Adipose tissue (tissue), 3 donors: Measurements from ENCODE around the gene NAA10. TPM values are rescaled to one million over a fixed set of nuclear protein-coding genes. Genes with fewer than 3 reads are reported as not detected.
"Not testable (repeated sequence)": the region's sequence is repeated elsewhere in the genome, so short reads cannot be mapped to it uniquely, and the experiment has no call there.

Experiments
- H3K27ac ChIP-seq: one replicate; pipeline ENCODE4 v1.5.1; 2013; ENCODE audit warnings: low read depth, low read length
- WGBS, 3 donors: extraction: QIAGEN DNeasy Blood & Tissue Kit; methylation state at CpG; one replicate each; pipeline ENCODE4 v1.1.7; 2013; 5-methylcytosine and 5-hydroxymethylcytosine counted together
- polyA plus RNA-seq, 3 donors: library from polyadenylated mRNA; stranded (reverse); fragments of 200-250 nt; gene quantifications; one replicate each; pipeline ENCODE4 v1.2.3, GENCODE V29; 2013
- donor health status: healthy with polysubstance abuse.
- donor health status: Bipolar disorder and iron deficiency.
- donor health status: healthy.

NAA10 gene
- polyA plus RNA-seq: 100 to 1,000 TPM in 1 of 3 donors, 10 to 100 TPM in 2; 68.6 to 169 (median 98.6) TPM

- 0 to 11% (median 0%) methylated on average over 7 to 81 of the region's 87 CpGs for WGBS, 3 donors
- no peak within 1 kb of the TSS for H3K27ac ChIP-seq
Measured at GRCh38 chrX:153934762-153935325, at the start of gene NAA10. NAA10 (minus strand) TSS chrX:153935037; CDS start chrX:153934904, 133 bp downstream.

- WGBS, 3 donors: 65 to 94% (median 72%) methylated on average over 12 of the region's 12 CpGs
- H3K27ac ChIP-seq: no peak overlapping the region
Measured at GRCh38 chrX:153983321-153983801, 48.5 kb upstream of the NAA10 start.

- H3K27ac ChIP-seq: no peak overlapping the region
Measured at GRCh38 chrX:153981771-153982533, 47.1 kb upstream of the NAA10 start.

GRCh38 chrX:153981231-153981630 is 46.4 kb upstream of the NAA10 start:
- 74 to 90% (median 80%) methylated on average over 6 to 7 of the region's 7 CpGs for WGBS, 3 donors
- H3K27ac ChIP-seq: no peak overlapping the region

More at GRCh38 chrX:153981771-153982533, 47.1 kb upstream of the NAA10 start:
- WGBS, 3 donors: 70 to 85% (median 79%) methylated on average over 38 to 52 of the region's 52 CpGs

- WGBS, 3 donors: 25 to 60% (median 59%) methylated on average over 7 to 9 of the region's 10 CpGs
- not testable (repeated sequence) for H3K27ac ChIP-seq
Measured at GRCh38 chrX:153980394-153980793, 45.6 kb upstream of the NAA10 start.

GRCh38 chrX:153974726-153975286 is 40.0 kb upstream of the NAA10 start:
- WGBS, 3 donors: 60 to 66% (median 64%) methylated on average over 3 of the region's 3 CpGs
- no peak overlapping the region for H3K27ac ChIP-seq

- WGBS, 3 donors: 40 to 66% (median 56%) methylated on average over 14 of the region's 14 CpGs
- H3K27ac ChIP-seq: no peak overlapping the region
Measured at GRCh38 chrX:153974003-153974725, 39.3 kb upstream of the NAA10 start.

- H3K27ac ChIP-seq: no peak overlapping the region
- WGBS, 3 donors: 5 to 48% (median 38%) methylated on average over 20 of the region's 20 CpGs
Measured at GRCh38 chrX:153973127-153974002, 38.5 kb upstream of the NAA10 start.

- 0 to 11% (median 1%) methylated on average over 37 to 103 of the region's 103 CpGs for WGBS, 3 donors
- H3K27ac ChIP-seq: peak within 1 kb of the TSS; percentile 86
Measured at GRCh38 chrX:153972368-153973126, 37.7 kb upstream of the NAA10 start, which contains the start of gene TMEM187. TMEM187 (plus strand) TSS chrX:153972754; CDS start chrX:153982063, 9,309 bp downstream.

GRCh38 chrX:153971450-153972367 is 36.9 kb upstream of the NAA10 start, which contains the start of gene HCFC1:
HCFC1 (minus strand) TSS chrX:153971818; CDS start chrX:153970840, 978 bp downstream.
- H3K27ac ChIP-seq: peak within 1 kb of the TSS; percentile 86
- 0 to 6% (median 1%) methylated on average over 47 to 90 of the region's 96 CpGs for WGBS, 3 donors

GRCh38 chrX:153971124-153971449 is 36.2 kb upstream of the NAA10 start:
- H3K27ac ChIP-seq: peak overlapping the region; percentile 86
- WGBS, 3 donors: 1 to 4% (median 2%) methylated on average over 10 to 34 of the region's 34 CpGs

GRCh38 chrX:153970357-153971123 is 35.7 kb upstream of the NAA10 start:
- peak overlapping the region; percentile 86 for H3K27ac ChIP-seq
- WGBS, 3 donors: 0 to 6% (median 1%) methylated on average over 26 to 46 of the region's 49 CpGs

- WGBS, 3 donors: 2 to 12% (median 3%) methylated on average over 18 to 26 of the region's 26 CpGs
- H3K27ac ChIP-seq: no peak overlapping the region
Measured at GRCh38 chrX:153969904-153970356, 35.1 kb upstream of the NAA10 start.

- WGBS, 3 donors: 9 to 47% (median 14%) methylated on average over 19 to 25 of the region's 25 CpGs
- H3K27ac ChIP-seq: no peak overlapping the region
Measured at GRCh38 chrX:153969125-153969903, 34.5 kb upstream of the NAA10 start.

- no peak overlapping the region for H3K27ac ChIP-seq
- 16 to 41% (median 17%) methylated on average over 9 to 12 of the region's 12 CpGs for WGBS, 3 donors
Measured at GRCh38 chrX:153968754-153969124, 33.9 kb upstream of the NAA10 start.
